HG02610 (cell line): ENCODE data around the gene PEX3.

Experiments
- ATAC-seq: cut with Tn5 transposase; IDR thresholded peaks from one replicate; pipeline ENCODE4 v1.9.1; 2021; ENCODE audit warnings: mild to moderate bottlenecking, moderate library complexity; ENCODE audit not compliant: unreplicated experiment

PEX3 gene

DNA sequence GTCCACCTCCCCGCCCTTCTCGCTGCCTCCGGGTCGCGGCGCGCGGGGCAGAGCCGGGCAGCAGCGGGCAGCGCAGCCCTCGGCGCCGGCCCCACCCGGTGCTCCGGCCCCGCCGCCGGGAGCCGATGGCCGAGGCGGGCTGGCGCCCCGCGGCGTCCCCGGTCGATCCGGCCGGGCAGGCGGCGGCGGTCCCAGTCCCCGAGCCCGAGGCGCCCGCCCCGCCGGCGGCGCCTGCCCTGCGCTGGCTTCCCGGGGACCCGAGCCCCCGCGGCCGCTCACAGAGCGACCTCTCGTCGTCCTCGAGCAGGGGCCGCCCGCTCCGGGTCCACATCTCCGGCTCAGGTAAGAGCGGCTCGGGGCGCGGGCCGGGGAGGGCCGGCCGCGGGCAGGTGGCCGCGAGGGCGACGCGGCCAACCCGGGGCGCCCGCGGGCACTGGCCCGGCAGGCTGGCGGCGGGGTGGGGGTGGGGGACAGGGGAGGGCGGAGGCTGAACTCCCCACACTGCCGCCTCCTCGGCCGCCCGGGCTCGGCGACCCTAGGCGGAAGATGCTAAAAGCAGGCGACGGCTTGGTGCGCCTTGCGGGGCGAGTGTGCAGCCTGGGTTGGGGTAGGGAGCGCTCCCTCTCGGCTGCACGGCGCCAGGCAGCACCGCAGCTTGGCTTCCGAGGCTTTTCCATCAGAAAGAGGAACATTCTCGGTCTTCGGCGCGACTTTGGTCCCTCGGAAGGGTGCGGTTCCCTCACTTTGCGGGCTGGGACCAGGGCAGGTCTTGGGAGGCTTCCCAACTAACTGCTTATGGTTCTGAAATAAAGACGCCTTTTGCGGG lies 86.5 kb downstream of the PEX3 start:
- peak; percentile 67 for ATAC-seq

DNA sequence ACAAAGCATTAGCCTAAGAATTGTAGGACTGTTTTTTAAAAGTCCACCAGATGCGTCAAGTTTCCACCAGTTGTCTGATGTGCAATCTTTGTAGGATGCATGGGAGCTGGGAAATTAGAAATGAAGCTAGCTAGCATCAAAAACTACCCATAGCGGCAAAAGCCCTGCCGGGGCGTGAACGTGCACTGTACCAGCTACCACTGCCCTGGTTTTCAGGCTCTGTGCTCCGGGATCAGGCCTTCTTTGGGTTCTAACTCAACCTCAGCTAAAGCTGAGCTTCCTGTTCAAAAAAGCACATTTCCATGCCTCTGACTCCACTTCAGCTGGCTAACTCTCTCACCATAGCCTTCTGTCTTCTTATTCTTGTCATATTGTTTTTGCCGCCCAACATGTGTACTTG lies 87.8 kb downstream of the PEX3 start:
- ATAC-seq = no peak

DNA sequence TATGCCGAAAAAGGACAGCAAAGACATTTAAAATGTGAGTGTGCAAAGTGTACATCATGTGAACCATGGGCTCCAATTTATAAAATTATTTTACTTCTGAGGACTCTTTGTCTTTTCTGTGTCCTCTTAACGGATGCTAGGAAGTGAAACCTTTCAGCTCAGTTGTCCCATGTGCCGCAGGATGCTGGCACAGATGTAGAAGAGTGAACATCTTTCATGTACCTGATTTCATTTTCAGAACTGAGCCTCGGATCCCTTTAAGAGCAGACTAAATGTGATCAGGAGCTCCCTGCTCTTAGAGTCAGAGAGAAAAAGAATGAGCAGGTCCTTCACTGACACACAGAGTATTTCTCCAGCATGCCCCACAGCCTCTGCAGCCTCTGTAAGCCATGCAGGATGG lies 88.5 kb downstream of the PEX3 start:
- no peak for ATAC-seq

DNA sequence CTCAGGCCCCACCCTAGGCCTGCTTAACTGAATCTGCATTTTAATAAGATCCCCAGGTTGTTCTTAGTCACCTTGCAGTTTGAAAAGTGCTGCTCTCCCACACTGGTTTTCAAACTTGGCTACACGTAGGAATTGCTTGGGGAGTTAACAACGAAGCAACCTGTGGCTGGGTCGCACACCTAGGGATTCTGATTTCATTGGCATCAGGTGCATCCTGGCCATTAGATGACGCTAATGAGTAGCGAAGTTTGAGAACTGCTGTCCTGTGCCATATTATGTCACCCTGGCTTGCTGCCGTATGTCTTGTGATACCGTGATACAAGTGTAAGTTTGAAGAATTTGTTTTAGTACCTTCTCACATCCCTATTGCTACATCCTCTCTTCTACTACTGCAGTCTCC lies 89.1 kb downstream of the PEX3 start:
- ATAC-seq = no peak

DNA sequence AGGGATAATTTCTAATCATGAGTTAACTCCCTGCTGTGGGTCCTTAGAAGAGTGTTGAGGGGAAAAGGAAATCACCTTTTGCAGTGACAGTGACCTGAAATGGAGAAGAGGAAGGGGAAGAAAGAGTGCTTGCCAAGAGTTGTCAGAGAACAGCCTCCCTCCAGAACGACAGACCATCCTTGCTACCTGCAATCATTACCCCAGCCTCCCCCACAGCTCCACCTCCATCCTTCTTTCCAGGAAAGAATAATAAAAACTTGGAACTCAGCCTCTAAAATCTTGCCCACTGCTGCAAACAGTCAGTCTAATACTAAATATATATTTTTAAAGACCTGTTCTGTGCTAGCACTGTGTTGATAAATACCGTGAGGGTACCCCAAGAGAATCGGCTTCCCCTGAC lies 89.6 kb downstream of the PEX3 start:
- ATAC-seq = no peak
